Kidney glomerular epithelial cell (primary cell): ENCODE data around the gene MACC1.
A peak's percentile ranks its signal among the peaks of the same experiment; 100 is the strongest.

Experiments
- DNase-seq: peaks from one replicate; lab custom pipeline; 2025; lab: John Stamatoyannopoulos, UW

Gene MACC1

GRCh38 chr7:20229646-20230500 is 12.7 kb upstream of the MACC1 start:
- peak; percentile 69 for DNase-seq

GRCh38 chr7:20229081-20229480 is 11.9 kb upstream of the MACC1 start:
- no peak for DNase-seq

- no peak for DNase-seq
Observed at GRCh38 chr7:20228654-20229053, 11.5 kb upstream of the MACC1 start.

GRCh38 chr7:20227291-20227795 is 10.2 kb upstream of the MACC1 start:
- DNase-seq, result no peak

DNA sequence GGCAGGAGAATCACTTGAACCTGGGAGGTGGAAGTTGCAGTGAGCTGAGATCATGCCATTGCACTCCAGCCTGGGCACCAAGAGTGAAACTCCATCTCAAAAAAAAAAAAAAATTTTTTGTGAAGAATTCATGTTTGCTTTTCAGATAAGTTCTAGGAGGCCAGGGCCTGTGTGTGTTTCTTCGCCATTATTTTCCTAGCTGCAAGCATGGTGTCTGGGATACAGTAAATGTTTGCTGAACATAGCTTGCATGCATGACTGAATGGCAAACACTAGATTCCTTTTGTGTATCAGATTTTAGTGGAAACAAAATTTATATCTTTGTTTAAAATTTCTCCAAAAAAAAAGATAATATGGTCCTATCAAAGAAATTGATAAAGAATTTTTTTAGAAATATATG is 9.7 kb upstream of the MACC1 start:
- no peak for DNase-seq

GRCh38 chr7:20225384-20225783 is 8.2 kb upstream of the MACC1 start:
- no peak for DNase-seq

GRCh38 chr7:20224025-20224424 is 6.8 kb upstream of the MACC1 start:
- no peak for DNase-seq

DNA sequence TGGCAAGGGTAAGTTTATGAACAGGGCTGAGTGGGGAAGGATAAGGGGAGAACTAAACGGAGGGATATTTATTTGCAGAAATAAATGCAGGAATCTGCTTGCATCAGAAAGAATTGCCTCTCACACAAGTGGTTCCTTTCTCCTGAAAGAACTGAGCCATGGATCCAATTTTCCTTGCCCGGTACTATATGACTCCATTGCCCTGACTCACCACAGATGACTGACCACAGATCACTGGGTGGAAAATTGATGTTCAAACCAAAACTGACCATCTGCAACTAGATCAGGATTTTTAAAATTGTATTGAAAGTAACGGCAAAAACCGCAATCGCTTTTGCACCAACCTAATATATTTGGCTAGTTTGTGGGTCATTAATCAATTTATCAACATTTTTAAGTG is 6.2 kb upstream of the MACC1 start:
- DNase-seq, result no peak

- DNase-seq, result no peak
Observed at GRCh38 chr7:20222219-20222828, 5.1 kb upstream of the MACC1 start.

DNA sequence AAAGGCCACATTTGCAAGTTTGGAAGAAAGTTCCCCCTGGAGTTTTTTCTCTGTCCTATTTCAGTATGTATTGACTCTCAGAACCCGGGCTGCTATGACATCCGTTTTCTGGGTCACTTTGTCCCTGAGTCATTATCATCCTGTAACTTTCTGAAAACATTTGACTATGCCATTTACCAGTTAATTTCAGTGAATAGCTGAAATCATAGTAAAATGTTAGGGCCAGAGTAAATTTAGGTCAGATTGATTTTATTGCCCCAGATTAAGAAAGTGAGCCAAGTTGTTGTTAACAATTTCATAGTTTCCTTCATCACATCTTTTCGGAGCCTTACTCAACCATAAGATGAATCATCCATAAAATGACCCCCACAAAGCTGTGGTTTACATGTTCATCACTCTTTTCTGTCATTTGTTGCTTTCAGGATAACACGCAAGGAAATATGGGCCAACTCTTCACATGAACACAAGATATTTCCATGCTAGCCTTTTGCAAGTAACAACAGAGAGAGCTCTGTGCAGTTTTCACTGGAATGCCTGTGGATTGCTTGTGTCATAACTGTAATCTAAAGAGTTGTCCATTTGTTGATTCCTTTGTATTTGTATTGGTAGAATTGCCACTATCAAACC is 3.9 kb upstream of the MACC1 start:
- DNase-seq, result peak; percentile 63

- DNase-seq, result no peak
Observed at GRCh38 chr7:20220293-20220761, 3.1 kb upstream of the MACC1 start.

GRCh38 chr7:20219446-20220292 is 2.5 kb upstream of the MACC1 start:
- DNase-seq, result no peak

DNA sequence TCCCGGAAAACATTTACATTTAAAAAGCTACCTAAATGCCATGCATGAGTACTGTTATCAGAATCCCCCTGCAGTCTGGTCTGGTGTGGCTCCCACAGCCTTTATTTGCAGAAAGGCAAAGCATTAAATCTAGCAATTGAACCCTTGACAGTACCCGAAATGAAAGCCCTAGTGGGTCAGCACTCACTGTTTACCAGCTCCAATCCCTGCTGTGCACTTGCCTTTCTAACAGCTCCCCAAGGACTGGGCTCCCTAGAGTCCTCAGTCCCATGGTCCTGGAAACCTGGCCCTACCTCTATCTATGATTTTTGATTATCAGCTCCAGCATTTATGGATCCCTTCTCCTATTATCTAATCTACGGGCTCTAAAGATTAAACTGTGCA is 1.9 kb upstream of the MACC1 start:
- DNase-seq, result no peak

DNA sequence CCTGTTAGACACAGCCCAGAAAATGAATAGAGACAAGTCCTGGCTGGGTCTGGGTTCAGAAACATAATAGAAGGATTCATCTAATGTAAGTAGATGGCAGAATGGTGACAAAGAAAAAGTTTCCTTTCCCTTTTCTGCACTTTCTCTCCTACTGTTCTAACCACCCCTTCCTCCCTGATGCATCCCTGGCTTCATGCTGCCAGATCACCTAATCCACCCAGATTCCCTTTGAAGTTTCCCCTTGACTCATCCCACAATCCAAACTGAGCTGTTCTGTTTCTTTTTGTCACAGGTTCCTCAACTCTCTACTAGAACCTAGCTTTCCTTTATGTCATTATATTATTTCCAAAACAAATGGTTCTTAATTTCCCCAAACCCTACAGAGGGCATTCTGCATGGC is 1.1 kb upstream of the MACC1 start:
- DNase-seq, result no peak

DNA sequence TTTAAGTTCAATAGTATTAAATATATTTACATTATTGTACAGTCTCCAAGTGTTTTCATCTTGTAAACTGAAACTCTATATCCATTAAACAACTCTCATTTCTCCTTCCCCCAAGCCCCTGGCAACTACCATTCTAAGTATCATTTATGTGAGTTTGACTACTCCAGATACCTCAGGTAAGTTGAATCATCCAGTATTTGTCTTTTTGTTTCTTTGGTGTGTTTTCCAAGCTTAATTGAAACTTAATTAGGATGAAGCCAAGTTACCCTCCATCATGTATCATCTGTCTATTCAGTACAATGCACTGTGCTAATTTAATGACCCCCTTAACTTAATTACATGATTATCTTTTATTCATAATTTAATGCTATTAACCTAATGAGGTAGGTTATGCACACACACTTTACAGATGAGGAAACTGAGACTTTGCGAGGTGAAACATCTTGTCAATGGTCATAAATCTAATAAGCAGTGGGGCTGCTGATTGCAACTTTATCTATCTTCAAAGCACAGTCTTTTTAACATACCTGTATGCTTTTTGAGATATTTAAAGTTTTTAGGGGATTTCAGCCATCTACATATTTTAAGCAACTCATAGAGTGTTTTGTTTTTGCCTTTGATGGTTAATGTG is 663 bp downstream of the MACC1 start:
- no peak for DNase-seq

DNA sequence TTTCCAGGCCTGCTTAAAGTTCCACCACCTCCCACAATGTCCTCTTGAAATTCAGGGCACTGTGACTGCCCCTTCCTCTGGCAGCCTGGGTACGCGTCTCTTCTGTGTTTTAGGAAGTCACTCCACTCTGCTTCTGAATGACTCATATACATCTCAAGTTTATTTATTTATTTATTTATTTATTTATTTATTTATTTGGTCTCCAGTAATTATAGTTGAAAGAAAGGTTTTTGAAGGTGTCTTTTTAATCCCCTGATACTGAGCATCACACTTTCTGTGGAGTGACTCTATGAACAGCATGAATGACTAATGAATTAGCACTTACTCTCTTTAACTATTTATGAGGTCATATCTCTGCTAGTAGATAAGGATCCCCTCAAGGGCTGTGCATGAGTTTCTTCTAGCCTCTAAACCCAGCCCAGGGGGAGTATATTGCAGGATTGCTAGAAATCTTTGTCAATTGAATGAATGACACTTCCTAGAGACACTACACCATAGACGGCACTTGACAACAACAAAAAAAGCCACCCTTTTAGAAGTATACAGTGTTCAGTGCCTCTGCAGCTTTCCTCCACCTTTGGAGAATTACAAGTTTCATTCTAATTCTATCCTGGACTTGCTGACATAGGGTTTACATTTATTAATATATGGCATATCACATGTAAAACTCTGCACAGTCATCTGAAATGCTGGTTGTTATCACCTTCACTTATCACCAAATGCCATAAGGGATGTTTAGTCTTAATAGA is 2.1 kb downstream of the MACC1 start:
- peak; percentile 25 for DNase-seq

DNA sequence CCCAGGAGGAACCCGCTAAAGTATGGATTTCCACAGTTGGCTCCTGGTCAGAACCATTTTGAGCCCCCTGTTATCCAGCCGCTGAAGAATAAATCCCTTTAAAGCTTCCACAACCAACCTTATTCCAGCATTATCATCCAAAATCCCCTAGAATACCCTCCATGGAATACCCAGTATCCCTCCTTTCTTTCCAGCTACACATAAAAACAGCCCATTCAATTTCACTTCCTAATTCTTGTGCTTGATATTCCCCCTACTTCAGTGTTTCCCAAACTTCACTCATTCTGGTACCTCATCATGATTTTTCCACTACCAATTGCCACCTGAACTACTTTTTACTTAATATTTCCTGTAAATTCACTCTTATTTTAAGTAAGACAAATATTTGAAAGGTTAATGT is 3.1 kb downstream of the MACC1 start:
- no peak for DNase-seq

DNA sequence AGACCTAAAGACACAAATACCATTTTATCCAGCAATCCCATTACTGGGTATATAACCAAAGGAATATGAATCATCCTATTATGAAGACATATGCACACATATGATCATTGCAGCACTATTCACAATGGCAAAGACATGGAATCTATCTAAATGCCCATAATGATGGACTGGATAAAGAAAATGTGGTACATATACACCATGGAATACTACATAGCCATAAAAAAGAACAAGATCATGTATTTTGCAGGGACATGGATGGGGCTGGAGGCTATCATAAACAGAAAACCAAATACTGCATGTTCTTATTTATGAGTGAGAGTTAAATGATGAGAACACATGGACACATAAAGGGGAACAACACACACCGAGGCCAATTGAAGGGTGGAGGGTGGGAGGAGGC is 3.8 kb downstream of the MACC1 start:
- no peak for DNase-seq

DNA sequence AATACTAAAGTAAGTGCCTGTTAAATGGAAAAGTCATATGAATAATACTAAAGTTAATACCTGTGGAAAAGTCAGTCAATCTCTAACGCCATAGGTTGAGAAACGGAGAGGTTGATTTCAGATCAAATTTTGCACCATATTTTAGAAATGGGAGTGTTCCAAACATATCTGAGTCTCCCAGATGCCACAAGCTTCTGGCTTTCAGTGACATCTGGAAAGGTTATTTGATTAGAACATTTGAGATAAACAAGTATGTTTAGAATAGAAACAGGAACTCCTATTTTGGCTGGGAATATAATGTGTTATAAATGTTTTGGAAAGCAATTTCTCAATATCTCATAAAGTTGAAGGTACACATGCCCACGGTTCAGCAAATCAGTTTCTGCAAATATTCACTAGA is 5.8 kb downstream of the MACC1 start:
- DNase-seq, result no peak

DNA sequence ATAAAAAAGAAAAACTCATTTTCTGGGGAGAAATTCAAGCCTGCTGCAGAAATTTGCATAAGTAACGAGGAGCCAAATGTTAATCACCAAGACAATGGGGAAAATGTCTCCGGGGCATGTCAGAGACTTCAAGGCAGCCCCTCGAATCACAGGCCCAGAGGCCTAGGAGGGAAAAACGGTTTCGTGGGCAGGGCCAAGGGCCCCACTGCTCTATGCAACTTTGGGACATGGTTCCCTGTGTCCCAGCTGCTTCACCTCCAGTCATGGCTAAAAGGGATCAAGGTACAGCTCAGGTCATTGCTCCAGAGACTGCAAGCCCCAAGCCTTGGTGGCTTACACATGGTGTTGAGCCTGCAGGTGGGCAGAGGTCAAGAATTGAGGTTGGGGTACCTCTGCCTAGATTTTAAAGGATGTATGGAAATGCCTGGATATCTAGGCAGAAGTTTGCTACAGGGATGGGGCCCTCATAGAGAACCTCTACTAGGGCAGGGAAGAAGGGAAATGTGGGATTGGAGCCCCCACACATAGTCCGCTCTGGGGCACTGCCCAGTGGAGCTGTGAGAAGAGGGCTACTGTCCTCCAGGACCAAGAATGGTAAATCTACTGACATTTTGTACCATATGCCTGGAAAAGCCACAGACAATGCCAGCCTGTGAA is 8.4 kb downstream of the MACC1 start:
- DNase-seq, result no peak
